Stimulated activated CD8-positive, alpha-beta memory T cell treated with anti-CD3 and anti-CD28 coated beads, Interleukin-7, amount 100 ng/mL, for 4 hours (primary cell): ENCODE data around the gene ST6GAL1.

Experiments used
- DNase-seq, 2 donors: peaks; one replicate each; pipeline ENCODE4 v3.0.0-alpha.2; 2020; ENCODE audit warnings: low read depth in 2 of 2

The ST6GAL1 gene

DNA sequence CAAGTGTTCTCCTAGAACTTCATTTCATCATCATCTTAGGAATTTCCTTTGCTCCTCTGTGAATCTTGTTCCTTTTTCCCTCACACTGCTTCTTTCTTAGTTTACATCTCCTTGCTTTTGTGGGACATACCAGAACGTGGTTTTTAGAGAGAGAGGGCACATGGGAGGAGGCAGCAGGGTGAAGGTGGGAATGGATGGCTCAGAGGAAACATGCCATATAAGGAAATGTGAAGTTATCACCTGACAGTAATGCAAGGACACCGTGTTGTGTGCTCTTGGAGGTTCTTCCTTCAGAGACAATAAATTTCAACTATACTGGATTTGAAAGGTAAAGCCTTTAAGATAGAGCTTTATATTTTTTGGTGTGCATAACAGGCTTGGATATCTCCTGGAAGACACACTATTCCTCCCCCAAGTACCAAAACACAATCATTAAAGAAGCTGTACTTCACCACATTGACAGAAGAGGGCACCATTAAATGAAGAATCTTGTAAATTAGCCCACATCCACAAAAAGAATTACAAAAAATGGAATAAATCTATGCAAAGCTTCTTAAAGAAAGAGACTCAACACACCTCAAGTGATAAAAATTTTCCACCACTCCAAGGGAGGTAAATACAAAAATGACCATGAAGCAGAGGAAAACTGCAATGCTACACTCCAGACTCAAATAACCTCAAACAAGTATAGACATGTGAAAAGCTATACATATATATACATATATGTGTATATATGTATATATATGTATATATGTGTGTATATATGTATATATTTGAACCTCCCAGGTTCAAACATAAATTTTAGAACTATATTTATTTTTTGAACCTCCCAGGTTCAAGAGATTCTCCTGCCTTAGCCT lies 182.8 kb downstream of the ST6GAL1 start:
- DNase-seq = no peak

DNA sequence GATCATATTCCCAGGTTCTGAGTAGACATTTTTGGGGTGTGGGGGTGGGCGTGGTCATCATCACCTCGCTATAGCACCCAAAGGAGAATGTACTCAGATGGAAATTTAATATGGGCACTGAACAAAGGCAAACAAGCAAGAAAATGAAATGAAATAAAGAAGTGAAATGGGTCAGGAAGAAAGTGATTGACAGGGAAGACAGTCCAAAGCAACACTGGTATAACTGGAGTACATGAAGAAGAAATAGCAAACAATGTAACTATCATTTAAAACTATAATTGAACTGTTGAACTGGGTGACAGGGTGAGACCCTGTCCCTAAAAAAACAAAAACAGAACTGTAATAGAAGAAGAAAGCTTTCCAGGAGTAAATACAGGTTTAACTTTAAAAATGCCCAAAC lies 184.2 kb downstream of the ST6GAL1 start:
- DNase-seq = no peak

DNA sequence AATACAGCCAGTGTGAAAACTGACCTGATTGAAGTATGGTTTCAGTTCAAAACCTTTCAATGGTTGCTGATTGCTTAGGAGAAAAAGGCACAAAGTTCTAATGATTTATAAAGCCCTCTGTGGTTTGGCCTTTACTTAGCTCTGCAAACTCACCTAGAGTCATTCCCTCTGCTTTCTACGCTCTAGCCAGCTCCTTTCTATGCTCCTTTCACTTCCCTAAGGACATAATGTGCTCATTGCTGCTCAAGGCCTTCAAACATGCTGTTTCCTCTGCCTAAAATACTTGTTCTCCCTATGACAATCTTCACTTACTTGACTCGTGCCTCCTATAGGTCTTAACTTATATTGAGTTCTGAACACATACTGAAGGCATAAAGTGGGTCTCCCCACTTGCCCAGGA lies 190.0 kb downstream of the ST6GAL1 start:
- DNase-seq = no peak

DNA sequence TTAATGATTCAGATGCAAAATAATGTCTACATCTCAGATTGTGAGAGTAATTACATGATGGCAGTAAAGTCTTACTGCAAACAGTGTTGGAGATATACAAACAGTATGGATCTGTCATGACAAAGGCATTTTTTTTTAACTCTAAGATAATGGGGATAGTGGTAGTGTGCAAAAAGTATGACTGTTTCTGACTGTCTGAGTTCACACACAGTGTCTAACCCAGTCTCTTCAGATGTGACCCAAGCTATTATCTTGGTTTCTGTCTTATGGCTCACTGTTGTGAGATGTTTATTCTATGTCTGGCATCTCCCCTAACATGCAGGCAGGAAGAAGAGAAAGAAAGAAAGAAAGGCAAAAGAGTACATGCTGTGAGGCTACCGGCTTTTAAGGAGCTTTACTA lies 191.9 kb downstream of the ST6GAL1 start:
- DNase-seq = no peak

DNA sequence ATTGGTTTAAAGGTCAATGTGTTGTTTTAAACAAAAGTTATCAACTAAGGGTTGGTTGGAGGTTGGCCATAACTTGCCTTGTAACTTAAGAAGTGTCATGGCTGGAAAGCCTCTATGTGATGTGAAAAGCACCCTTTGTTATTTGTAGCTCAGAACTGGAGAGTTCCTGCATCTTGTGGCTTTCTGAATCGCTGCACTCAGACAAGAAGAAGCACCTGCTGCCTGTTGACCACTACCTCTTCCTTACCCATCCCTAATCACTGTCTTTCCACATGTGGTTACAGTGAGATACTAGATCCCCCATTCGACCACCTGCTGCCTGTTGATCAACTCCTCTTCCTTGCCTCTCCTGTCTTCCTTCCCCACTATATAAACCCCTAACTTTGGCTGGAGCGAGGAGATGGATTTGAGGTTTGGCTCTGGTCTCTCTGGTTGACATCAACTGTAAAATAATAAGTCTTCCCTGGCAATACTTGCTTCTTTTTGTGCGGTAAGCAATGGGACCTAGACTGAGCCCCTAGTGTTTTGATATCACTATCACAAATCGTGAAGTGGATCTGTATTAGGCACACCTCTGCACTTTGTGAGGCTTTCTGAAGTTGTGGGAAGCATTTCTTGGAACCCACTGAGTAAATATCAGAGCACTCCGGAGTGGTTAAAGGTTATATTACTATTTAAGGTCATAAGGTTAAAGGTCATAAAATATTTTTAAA lies 195.1 kb downstream of the ST6GAL1 start:
- no peak for DNase-seq
